Activated CD8-positive, alpha-beta memory T cell treated with anti-CD3 and anti-CD28 coated beads, Interleukin-2, amount 50 U/mL, for 24 hours (primary cell): ENCODE results near the gene TDRD9.

ENCODE experiments used
- DNase-seq: peaks from one replicate; pipeline ENCODE4 v3.0.0-alpha.2; 2020; ENCODE audit errors: extremely low read depth

Gene TDRD9

GRCh38 chr14:104101651-104102281, 173.5 kb downstream of the TDRD9 start:
- DNase-seq = no peak
